ENCODE data around the gene ISLR. TPM values are rescaled to one million over a fixed set of nuclear protein-coding genes. Genes with fewer than 3 reads are reported as not detected.

The ISLR gene
- total RNA-seq, 1 donor from 2014 or later: 13.8 TPM

DNA sequence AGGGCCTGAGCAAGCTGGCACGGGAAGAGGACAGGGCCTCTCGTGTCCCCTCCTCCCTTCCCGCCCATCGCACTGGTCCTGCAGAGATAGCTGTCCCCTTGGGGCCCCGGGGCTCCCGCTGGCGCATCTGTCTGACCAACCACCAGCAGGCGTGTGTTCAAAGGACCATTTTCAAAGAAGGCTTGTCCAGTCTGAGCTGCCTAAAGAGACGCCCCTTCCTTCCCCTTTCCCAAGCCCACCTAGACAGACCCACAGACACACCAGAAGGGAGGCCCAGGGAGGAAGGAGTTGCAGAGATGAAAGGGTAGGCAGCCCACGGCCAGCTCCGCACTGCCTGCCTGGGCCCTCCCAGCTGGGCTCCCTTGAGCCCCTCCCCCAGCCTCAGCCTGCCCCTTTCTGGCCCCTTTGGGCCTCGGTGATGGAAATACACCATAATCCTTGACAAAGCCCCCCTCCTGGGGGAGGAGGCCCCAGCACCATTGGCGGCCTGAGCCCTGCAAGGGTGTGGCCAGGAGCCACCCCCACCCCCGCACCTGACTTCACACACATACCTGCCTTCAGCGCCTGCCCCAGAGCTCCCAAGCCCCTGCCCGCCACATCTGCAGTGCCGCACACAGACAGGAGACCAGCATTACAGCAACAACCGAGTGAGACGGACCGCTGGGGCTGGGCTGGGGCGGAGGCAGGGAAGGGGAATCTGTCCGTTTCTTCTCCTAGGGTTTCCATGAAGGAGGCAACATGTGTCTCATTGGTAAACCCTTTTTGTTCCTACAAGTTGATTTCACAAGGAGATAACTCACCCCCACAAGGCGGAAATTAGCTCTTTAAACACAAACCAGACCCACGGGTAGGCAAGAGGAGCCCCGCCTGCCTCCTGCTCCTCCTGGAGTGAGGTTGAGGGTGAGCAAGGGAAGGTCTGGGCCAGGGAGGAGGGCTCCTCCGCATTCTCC lies 29.2 kb downstream of the ISLR start, which contains the start of gene STRA6:
STRA6 (minus strand) TSS at position 336 of the 950 bp plus-strand sequence. CDS start 520 bp downstream, outside the sequence.
- ATAC-seq: no peak
- intact Hi-C loops (cut with DNase I): no loop called here
- no peak for DNase-seq (ENCODE audit: missing footprints)

DNA sequence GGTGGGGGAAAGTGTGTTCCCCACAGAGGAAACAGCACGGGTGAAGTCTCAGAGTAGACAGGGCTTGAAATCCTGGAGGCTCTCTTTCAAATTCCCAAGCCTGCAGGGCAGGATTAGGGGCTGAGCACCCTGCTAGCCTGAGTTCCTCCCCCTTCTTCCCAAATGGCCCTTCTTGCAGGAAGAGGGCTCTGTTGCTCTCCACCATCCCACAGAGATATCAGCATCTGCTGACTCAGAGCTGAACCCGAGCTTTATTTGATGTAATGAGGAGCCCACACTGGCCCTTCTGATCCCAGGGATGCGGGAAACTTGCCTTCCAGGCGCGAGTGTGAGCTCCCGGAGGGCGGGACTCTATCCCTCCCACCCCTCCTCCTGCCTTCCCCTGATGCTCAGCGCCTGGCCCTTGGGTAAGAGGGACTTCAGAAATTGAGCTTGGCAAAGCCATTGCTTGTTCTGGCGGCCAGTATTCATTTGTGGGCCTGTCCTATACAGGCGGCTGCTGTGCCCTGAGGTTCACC lies 30.5 kb downstream of the ISLR start:
- DNase-seq (ENCODE audit: missing footprints): no peak
- intact Hi-C loops (cut with DNase I): no loop called here
- peak; percentile 48 for ATAC-seq

DNA sequence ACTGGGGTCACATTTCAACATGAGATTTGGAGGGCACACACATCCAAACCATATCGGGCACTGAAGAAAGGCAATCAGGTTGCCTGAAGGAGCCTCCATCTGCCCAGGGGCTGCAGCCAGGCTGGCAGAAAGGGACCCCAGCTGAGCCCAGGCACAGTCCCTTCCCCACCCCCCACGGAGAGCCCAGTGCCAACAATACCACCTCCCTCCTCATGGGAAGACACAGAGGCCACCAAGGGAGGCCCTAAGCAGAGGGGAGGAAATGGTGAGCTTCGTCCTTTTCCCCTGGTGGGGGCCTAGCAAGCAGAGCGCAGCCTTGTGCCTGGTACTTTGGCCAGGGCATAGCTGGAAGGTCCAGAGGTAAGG lies 32.1 kb downstream of the ISLR start:
- no peak for ATAC-seq
- no peak for DNase-seq (ENCODE audit: missing footprints)
- intact Hi-C loops (cut with DNase I): no loop called here

DNA sequence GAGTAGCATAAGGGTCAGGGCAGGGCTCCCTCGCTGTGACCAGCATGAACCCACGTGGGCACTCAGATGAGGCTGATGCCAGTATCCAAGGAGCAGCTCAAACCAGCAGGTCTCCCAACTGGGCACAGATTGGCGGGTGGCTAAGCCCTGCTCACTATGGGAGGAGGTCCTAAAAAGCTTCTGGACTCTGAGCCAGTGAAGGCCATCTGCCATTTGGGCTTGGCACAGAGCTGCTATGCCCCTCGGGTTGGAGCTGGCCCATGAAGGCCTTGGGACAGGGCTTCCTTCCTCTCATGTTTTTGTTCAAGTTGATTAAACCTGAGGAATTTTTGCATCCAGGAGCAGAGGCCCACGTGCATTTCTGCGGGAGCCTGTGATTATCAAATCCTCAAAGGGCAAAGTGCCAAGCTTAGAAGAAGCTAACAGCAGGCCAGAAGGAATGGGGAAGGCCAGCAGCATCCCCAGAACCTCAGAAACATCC lies 33.3 kb downstream of the ISLR start:
- intact Hi-C loops (cut with DNase I): no loop called here
- DNase-seq (ENCODE audit: missing footprints) (peak; percentile 0), ATAC-seq (no peak)

DNA sequence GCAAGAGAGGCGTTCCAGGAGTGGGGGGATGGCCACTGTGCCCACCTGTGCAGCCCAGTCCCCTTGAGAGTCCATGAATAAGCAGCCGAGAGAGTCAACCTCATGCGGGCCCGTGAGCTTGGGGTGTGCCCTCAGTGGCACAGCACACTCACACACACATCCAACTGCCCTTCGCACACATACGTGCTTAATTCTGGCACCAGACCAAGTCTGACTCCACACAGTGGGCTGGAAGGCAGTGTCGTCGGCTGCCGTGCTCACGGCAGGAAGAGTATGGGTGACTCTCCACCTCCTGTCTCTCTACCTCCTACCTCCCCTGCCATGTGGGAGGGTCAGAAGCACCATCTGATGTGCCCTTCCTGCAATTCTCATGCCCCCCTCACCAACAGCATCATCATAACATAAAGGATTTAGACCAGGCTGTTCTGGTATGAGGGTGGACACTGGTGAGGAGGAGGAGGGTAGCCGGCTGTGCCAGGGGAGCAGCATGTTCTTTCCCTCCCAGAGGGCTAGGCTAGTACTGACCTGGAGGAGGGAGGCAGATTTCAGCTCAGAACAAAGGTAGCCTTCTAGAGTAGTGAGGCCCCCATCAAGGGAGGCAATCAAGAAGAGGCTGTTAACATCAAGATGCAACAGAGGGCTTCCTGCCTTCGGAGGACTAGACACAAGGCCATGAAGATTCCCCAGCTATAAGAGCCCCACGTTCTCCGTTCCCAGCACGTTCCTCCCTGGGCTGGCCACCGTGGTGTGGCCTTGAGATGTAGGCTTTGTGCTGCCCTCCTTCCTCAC lies 34.3 kb downstream of the ISLR start:
- intact Hi-C loops (cut with DNase I): no loop called here
- ATAC-seq (no peak), DNase-seq (ENCODE audit: missing footprints) (peak; percentile 50)

DNA sequence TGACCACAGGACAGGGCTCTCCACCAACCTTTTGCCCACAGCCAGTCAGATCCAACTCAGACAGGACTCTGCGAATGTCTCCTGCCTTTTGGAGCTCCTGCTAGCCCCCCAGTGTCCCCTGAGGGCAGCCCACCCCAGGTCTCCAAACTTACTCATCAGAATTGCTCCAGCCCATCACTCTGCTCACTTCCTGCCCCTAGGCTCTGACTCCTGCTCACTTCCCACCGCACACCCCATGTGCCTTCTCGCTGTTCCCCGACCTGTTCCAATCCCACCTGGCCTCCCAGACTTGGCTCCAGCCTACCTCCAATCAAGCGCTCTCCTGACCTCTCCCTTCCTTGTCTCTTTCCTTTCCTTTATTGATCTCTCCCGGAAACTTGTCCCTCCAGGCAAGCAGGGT lies 35.0 kb downstream of the ISLR start:
- intact Hi-C loops (cut with DNase I): no loop called here
- no peak for DNase-seq (ENCODE audit: missing footprints)

GRCh38 chr15:74208901-74209559 lies 35.5 kb downstream of the ISLR start:
- ATAC-seq (no peak), DNase-seq (ENCODE audit: missing footprints) (no peak)
- intact Hi-C loops (cut with DNase I): no loop called here

More for the DNA sequence above, 35.0 kb downstream of the ISLR start:
- no peak for ATAC-seq

DNA sequence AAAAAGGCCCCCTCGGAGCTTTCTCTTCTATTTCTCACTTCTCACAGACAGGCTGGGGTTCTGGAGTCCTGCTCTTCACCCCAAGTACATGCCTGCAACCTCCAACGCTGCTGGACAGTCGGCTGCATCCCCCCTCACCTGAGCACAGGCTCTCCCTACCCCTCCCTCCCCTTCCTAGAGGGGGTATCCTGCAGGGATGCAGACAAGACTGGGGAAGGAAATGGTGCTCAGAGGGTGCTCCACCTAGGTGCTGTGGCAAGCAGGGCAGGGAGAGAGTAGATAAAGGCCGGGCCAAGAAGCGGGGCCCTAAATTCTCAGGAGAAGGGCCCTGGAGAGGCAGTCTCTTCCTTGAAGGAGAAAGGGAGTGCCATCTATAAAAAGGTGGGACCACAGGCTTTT lies 36.0 kb downstream of the ISLR start:
- no peak for ATAC-seq
- no peak for DNase-seq (ENCODE audit: missing footprints)
- intact Hi-C loops (cut with DNase I): no loop called here

DNA sequence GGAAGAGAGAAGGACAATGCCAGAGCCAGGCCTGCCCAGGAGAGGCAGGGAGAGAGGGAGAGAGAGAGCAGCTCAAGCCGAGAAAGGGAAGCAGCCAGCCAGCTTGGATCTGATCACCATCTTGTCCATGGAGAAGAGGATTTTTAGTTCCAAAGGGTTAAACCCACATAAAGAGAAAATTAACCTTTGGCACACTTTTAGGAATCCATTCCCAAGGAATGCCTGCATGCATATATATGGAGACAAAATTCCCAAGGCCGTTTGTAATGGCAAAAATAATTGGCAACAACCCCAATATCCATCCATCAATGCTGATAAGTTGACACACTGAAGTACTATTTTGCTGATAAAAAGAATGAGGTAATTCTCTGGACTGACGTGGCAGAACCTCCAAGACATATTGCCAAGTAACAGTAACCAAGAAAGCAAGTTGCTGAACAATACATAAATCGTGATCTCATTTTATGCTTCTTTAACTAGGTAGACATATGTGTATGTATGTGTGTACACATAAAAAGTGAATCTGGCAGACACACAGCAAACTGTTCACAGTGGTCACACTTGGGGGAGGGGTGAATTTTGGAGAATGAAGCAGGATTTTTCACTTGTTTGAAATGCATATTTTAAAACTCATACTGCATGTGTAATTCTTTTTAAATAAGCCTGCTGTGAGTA lies 36.6 kb downstream of the ISLR start:
- intact Hi-C loops (cut with DNase I): no loop called here
- no peak for ATAC-seq
- DNase-seq (ENCODE audit: missing footprints): no peak

DNA sequence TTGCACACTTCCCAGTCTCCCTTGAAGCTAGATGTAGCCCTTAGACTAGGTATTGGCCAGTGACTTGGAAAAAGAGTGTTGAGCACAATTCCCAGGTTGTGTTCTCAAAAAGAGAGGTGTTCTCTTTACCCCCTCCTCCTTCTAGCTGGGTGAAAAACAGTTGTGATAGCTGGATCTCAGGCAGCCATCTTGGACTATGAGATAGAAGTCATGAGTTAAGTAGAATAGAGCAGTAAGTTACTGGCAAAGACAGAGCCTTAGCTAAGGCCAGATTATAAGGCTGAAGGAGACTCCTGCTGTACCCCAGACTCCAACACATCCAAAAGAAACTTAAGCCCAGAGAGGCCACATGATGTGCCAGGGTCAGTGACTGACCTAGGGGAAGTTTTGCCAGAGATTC lies 37.2 kb downstream of the ISLR start:
- ATAC-seq (no peak), DNase-seq (ENCODE audit: missing footprints) (no peak)
- intact Hi-C loops (cut with DNase I): no loop called here

- no peak for DNase-seq (ENCODE audit: missing footprints)
- no peak for ATAC-seq
- intact Hi-C loops (cut with DNase I): no loop called here
These were observed 38.1 kb downstream of the ISLR start for GRCh38 chr15:74211656-74212055.

DNA sequence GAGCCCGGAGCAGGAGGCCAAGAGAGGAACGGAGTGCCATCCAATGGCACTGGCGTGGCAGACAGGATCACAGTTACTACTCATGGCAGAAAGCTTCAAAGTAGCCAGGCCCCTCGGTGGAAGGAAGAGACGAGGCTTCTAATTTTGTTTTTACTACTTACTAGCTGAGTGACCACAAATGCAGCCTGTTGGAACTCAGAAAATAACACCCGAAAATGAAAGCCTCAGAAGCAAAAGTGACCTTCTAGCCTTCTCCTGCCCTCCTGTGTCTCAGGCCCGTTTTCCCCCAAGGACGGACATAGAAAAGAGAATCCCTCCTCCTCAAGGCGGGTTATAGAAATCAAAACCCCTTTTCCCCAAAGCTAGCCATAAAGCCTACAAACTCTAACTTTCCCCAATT lies 39.0 kb downstream of the ISLR start:
- no peak for DNase-seq (ENCODE audit: missing footprints)
- no peak for ATAC-seq
- intact Hi-C loops (cut with DNase I): no loop called here

GRCh38 chr15:74213858-74214284 lies 40.4 kb downstream of the ISLR start:
- ATAC-seq (no peak), DNase-seq (ENCODE audit: missing footprints) (no peak)
- intact Hi-C loops (cut with DNase I): no loop called here

- ATAC-seq (no peak), DNase-seq (ENCODE audit: missing footprints) (no peak)
- intact Hi-C loops (cut with DNase I): no loop called here
These were observed 41.0 kb downstream of the ISLR start for GRCh38 chr15:74214324-74215021.

DNA sequence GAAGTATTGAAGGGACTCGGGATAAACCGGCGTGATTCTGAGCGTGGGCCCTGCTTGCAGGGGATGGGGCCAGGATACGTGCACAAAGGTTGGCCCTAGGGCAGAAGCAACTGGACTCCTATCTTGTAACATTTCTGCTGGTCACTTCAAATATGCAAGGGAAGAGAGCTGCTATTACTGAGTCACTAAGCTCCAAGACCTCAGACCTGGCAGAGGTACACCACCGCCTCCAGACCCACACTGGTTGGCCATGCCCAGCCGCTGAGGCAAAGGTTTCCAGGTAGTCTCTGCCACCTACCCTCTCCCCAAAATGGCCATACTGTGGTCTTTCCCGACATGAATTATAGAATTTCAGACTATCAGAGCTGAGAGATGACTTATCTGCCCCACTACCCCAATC lies 42.4 kb downstream of the ISLR start:
- intact Hi-C loops (cut with DNase I): no loop called here
- DNase-seq (ENCODE audit: missing footprints): no peak
- ATAC-seq: no peak

GRCh38 chr15:74216949-74217348 lies 43.4 kb downstream of the ISLR start:
- intact Hi-C loops (cut with DNase I): no loop called here
- no peak for DNase-seq (ENCODE audit: missing footprints)
- no peak for ATAC-seq

DNA sequence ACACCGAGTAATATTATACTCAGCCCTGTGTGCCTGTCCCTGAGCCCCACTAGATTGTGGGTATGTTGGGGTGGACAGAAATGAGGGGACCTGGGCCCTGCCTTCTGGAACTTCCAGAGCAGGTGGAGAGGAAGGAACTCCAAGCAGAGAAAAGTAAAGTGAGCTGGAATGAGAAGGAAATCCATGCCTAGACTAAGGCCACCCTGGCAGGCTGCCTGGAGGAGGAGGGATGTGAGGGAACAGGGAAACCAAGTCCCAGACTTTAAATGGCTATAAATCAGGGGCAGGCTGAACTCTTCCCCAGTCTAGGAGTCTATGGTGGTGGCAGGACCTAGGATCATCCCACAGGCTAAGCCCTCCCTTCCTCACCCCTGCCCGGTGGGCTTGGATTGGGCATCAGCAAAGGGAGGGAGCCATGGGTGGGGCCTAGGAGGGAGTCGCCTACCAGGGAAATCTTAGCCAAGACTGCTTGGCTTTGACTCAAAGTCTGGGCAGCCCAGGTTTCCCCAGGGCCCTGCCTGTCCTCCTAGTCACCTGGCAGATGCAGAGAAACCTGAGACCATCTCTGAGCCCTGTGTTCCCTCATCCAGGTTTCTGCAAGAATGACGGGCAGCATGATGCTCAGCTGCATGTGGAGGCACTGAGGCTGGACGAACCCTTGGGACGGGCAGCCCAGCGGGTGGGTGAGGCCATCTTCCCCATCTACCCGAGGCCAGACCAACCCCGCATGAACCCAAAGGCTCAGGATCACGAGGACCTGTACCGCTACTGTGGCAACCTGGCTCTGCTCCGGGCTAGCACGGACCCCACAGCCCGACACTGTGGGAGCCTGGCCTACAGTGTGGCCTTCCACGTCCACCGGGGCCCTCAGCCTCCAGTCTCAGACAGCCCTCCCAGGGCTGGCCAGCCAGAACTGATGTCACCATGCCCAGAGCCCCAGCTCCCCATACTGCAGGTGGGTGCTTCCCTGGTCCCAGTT lies 44.7 kb downstream of the ISLR start:
- ATAC-seq (no peak), DNase-seq (ENCODE audit: missing footprints) (peak; percentile 64)
- intact Hi-C loops (cut with DNase I): no loop called here
